WTC11 (cell line): ENCODE results near the gene MANSC1. TPM values are rescaled to one million over a fixed set of nuclear protein-coding genes. Genes with fewer than 3 reads are reported as not detected.

Source experiments
- ATAC-seq: fragments of 200-7000 bp; cut with Tn5 transposase; 2 replicates; pipeline ENCODE4 v1.10.0; 2021; ENCODE audit warnings: mild to moderate bottlenecking, moderate library complexity
- CTCF ChIA-PET: fragments of 300-600 bp; sonication (Branson Sonifier 250); formaldehyde crosslinking; loops from one replicate; lab custom pipeline; 2021; ENCODE audit warnings: antibody characterized with exemption; lab: Charles Lee
- POLR2A ChIA-PET: fragments of 350-600 bp; sonication (Branson Sonifier 250); formaldehyde crosslinking; loops from one replicate; lab custom pipeline; 2021; ENCODE audit warnings: antibody characterized with exemption; lab: Charles Lee
- DNase-seq: peaks from one replicate; pipeline ENCODE4 v3.0.0; 2021; ENCODE audit warnings: low spot score
- H3K27ac Mint-ChIP-seq: 2 replicates; pipeline ENCODE4 v1.8.0; 2021; ENCODE audit warnings: mixed read lengths
- H3K27me3 Mint-ChIP-seq: 2 replicates; pipeline ENCODE4 v1.8.0; 2021; ENCODE audit warnings: low read depth, mild to moderate bottlenecking, moderate library complexity, mixed read lengths
- H3K36me3 Mint-ChIP-seq: 2 replicates; pipeline ENCODE4 v1.8.0; 2021; ENCODE audit warnings: mixed read lengths
- H3K4me1 Mint-ChIP-seq: 2 replicates; pipeline ENCODE4 v1.8.0; 2022; ENCODE audit warnings: mixed read lengths
- H3K4me3 Mint-ChIP-seq: 2 replicates; pipeline ENCODE4 v1.8.0; 2021; ENCODE audit warnings: mild to moderate bottlenecking, moderate library complexity, mixed read lengths
- H3K9me3 Mint-ChIP-seq: 2 replicates; pipeline ENCODE4 v1.8.0; 2021; ENCODE audit warnings: mixed read lengths
- ATF1 ChIP-seq: sonication (generic); formaldehyde crosslinking; IDR thresholded peaks from 2 replicates; pipeline ENCODE4 v1.8.1; 2023; ENCODE audit warnings: mild to moderate bottlenecking, moderate library complexity, missing genetic modification reagents
- CBFB ChIP-seq: sonication (generic); formaldehyde crosslinking; IDR thresholded peaks from 2 replicates; pipeline ENCODE4 v1.8.1; 2022; ENCODE audit warnings: mild to moderate bottlenecking, low read depth, missing genetic modification reagents
- CREB1 ChIP-seq: sonication (generic); formaldehyde crosslinking; IDR thresholded peaks from 2 replicates; pipeline ENCODE4 v1.8.0; 2023; ENCODE audit warnings: mild to moderate bottlenecking, missing genetic modification reagents
- HMGA2 ChIP-seq: fragments of 250-450 bp; sonication (Bioruptor Pico); IDR thresholded peaks from 2 replicates; pipeline ENCODE4 v1.4.0; 2021; ENCODE audit warnings: mild to moderate bottlenecking, moderate library complexity
- HMGXB4 ChIP-seq: sonication (generic); formaldehyde crosslinking; IDR thresholded peaks from 2 replicates; pipeline ENCODE4 v1.8.1; 2023; ENCODE audit warnings: mild to moderate bottlenecking, moderate library complexity, missing genetic modification reagents
- MLX ChIP-seq: sonication (generic); formaldehyde crosslinking; IDR thresholded peaks from 2 replicates; pipeline ENCODE4 v1.8.1; 2023; ENCODE audit warnings: mild to moderate bottlenecking, missing genetic modification reagents, moderate library complexity
- OVOL2 ChIP-seq: fragments of 250-450 bp; sonication (Bioruptor Pico); IDR thresholded peaks from 2 replicates; pipeline ENCODE4 v1.9.0; 2021; ENCODE audit warnings: mild to moderate bottlenecking, borderline replicate concordance
- ZNF423 ChIP-seq: fragments of 250-450 bp; sonication (Bioruptor Pico); IDR thresholded peaks from 2 replicates; pipeline ENCODE4 v2.1.2; 2022; ENCODE audit warnings: mild to moderate bottlenecking, moderate library complexity
- ZSCAN18 ChIP-seq: fragments of 250-450 bp; sonication (Bioruptor Pico); IDR thresholded peaks from 2 replicates; pipeline ENCODE4 v2.1.2; 2022; ENCODE audit warnings: mild to moderate bottlenecking, moderate library complexity
- total RNA-seq: library from RNA; stranded (reverse); gene quantifications from 3 replicates; pipeline ENCODE4 v1.2.3, GENCODE V29; 2021
- TF ChIP-seq, protein P1 (sequence below): sonication (generic); formaldehyde crosslinking; IDR thresholded peaks from 2 replicates; pipeline ENCODE4 v1.8.0; 2022; ENCODE audit warnings: mild to moderate bottlenecking, missing genetic modification reagents
- TF ChIP-seq, protein P2 (sequence below): fragments of 250-450 bp; sonication (Bioruptor Pico); conservative IDR thresholded peaks from 2 replicates; pipeline ENCODE4 v1.9.0; 2021; ENCODE audit warnings: mild to moderate bottlenecking

MANSC1 gene
- total RNA-seq, 1 experiment from 2014 or later, result 6.8 TPM

DNA sequence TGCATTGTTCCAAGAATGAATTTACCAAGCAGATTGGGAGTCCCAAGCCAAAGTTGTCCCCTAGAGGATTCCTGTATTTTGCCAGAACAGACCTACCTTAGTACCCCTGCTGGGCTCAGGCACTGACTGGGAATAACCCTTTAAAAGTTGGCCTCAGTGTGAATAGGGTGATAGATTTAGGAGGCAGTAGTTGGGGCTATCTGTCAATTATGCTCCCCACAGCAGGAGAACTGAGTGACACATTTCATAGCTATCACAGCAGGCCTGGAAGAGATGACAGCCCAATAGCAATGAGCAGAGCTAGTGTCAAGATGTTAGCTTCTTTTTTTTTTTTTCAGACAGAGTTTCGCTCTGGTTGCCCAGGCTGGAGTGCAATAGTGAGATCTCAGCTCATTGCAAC lies 68.9 kb downstream of the MANSC1 start:
- TF ChIP-seq, protein P1, sequence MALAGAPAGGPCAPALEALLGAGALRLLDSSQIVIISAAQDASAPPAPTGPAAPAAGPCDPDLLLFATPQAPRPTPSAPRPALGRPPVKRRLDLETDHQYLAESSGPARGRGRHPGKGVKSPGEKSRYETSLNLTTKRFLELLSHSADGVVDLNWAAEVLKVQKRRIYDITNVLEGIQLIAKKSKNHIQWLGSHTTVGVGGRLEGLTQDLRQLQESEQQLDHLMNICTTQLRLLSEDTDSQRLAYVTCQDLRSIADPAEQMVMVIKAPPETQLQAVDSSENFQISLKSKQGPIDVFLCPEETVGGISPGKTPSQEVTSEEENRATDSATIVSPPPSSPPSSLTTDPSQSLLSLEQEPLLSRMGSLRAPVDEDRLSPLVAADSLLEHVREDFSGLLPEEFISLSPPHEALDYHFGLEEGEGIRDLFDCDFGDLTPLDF, result no peak
- TF ChIP-seq HMGA2 (CRISPR knock-in tag), result no peak
- no peak for TF ChIP-seq CREB1
- TF ChIP-seq ZSCAN18 (CRISPR knock-in tag), result no peak
- no peak for TF ChIP-seq OVOL2 (CRISPR knock-in tag)
- no peak for TF ChIP-seq HMGXB4 (CRISPR knock-in tag)
- no peak for TF ChIP-seq CBFB (CRISPR knock-in tag)
- no peak for TF ChIP-seq ATF1 (CRISPR knock-in tag)
- ATAC-seq (peak; percentile 36; the same call in 1 of the 2 replicates), DNase-seq (no peak)
- Mint-ChIP-seq H3K4me3 (no peak overlapping the region), H3K9me3 (peaks cover 5% of the 10 kb centered on the region; the same call in 1 of the 2 replicates), H3K36me3 (no peaks in the 10 kb centered on the region), H3K27me3 (no peaks in the 10 kb centered on the region), H3K27ac (no peak overlapping the region), H3K4me1 (peaks cover 27% of the 10 kb centered on the region)
- ChIA-PET POLR2A (no interaction called here), CTCF (no interaction called here)

DNA sequence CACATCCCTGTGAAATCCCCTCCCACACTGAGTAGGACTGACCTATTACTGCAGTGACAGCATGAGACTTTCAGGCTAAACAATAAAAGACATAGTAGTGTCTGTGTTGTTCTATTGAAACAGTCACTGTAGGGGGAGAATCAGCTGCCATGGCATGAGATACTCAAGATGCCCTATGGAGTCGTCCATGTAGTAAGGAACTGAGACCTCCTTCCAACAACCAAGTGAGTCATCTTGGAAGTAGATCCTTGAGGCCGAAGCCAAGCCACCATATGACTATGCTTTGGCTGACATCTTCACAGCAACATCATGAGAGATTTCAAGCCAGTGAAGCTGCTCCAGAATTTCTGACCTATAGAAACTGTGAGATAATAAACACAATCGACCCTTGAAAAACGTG lies 71.1 kb downstream of the MANSC1 start:
- ChIA-PET POLR2A (interaction anchor here (0.6 to 1.2 kb wide), 2 partner anchors 12 to 329 kb away, joined by 3 read pairs; partner anchors contain the start of gene LRP6), CTCF (no interaction called here)
- no peak for DNase-seq
- H3K4me1 Mint-ChIP-seq, result peaks cover 24% of the 10 kb centered on the region
- H3K4me3 Mint-ChIP-seq, result no peak overlapping the region
- H3K27ac Mint-ChIP-seq, result no peak overlapping the region
- peaks cover 8% of the 10 kb centered on the region; the same call in 1 of the 2 replicates for H3K9me3 Mint-ChIP-seq
- no peaks in the 10 kb centered on the region for H3K36me3 Mint-ChIP-seq
- ATAC-seq, result no peak
- no peaks in the 10 kb centered on the region for H3K27me3 Mint-ChIP-seq
- TF ChIP-seq MLX (no peak), ZNF423 (CRISPR knock-in tag) (no peak)
- TF ChIP-seq, protein P2, sequence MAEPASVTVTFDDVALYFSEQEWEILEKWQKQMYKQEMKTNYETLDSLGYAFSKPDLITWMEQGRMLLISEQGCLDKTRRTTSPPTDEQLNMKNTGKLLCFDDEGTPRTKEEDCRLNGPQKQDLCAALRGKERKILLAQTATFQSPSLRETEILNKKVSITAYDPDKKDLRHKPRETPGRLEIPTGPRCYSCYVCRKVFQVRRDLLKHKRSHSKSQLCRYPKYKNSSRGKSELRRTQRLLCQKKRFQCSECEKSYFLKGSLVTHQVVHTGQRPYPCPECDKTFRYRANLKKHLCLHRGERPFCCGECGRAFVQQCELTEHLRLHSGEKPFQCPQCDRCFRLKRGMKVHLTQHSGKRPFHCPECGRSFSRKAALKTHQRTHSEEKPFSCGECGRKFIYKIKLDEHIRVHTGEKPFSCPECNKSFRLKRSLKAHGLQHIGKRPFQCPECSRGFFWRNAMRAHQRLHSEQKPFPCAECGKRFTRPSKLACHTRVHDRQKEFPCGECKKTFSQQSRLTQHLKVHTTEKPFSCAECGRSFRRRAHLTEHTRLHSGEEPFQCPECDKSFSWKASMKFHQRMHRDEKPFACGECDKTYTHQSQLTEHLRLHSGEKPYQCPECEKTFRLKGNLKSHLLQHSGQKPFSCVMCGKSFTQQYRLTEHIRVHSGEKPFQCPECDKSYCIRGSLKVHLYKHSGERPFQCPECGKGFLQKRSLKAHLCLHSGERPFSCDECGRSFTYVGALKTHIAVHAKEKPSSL (CRISPR knock-in tag), result no peak
- TF ChIP-seq, all 79 proteins: peak for 0

Other genes with a start within 250 kb of the MANSC1 start
- 61.9 to 72.8 TPM (median 68.8 TPM) in 3 replicates for gene LRP6, start 83.2 kb downstream of the MANSC1 start, total RNA-seq
- gene BORCS5, start 6.8 kb upstream of the MANSC1 start, total RNA-seq, result 13.2 to 16.4 TPM (median 15.1 TPM) in 3 replicates
- 51.9 to 52.5 TPM (median 52.4 TPM) in 3 replicates for gene DUSP16, start 212.6 kb upstream of the MANSC1 start, total RNA-seq